Testis (tissue), 2 donors: Measurements from ENCODE around the gene FHOD3.

Source experiments
- POLR2A ChIP-seq: fragments of 450-650 bp; IDR thresholded peaks from one replicate; pipeline ENCODE4 v1.6.1; 2017; ENCODE audit warnings: antibody characterized with exemption, mild to moderate bottlenecking, moderate library complexity
- TF ChIP-seq, protein P1 (sequence below), 3 experiments: fragments of 450-650 bp in 2 of 3; fragments of 200-600 bp in 1 of 3; sonication (generic) in 1 of 3; IDR thresholded peaks; one replicate each; pipeline ENCODE4 v1.5.1; 2016 to 2019; ENCODE audit warnings: antibody characterized with exemption in 3 of 3, mild to moderate bottlenecking in 2 of 3, moderate library complexity in 1 of 3

DNA sequence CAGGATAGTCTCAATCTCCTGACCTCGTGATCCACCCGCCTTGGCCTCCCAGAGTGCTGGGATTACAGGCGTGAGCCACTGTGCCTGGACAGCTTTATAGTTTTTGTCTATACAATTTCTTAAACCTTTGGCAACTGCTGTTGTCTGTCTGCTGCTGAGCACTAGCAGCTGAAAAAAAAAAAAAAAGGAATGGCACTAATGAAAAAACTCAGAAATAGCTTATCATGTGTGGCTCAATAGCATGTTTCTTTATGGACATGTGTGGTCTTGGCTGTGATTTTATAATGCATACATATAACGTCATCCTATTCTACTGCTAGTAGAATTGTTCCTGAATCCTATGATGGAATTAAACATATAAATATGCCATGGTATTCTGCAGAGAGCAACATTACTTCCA lies 300.1 kb downstream of the FHOD3 start:
- TF ChIP-seq, protein P1, sequence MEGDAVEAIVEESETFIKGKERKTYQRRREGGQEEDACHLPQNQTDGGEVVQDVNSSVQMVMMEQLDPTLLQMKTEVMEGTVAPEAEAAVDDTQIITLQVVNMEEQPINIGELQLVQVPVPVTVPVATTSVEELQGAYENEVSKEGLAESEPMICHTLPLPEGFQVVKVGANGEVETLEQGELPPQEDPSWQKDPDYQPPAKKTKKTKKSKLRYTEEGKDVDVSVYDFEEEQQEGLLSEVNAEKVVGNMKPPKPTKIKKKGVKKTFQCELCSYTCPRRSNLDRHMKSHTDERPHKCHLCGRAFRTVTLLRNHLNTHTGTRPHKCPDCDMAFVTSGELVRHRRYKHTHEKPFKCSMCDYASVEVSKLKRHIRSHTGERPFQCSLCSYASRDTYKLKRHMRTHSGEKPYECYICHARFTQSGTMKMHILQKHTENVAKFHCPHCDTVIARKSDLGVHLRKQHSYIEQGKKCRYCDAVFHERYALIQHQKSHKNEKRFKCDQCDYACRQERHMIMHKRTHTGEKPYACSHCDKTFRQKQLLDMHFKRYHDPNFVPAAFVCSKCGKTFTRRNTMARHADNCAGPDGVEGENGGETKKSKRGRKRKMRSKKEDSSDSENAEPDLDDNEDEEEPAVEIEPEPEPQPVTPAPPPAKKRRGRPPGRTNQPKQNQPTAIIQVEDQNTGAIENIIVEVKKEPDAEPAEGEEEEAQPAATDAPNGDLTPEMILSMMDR (IDR thresholded peaks at IDR 0.05), result no peak
- TF ChIP-seq POLR2A, result no peak
